Uterus (tissue), 4 donors: ENCODE measurements around the gene HECW1. TPM values are rescaled to one million over a fixed set of nuclear protein-coding genes. Genes with fewer than 3 reads are reported as not detected.

Experiments
- DNase-seq, 2 donors: peaks; one replicate each; pipeline ENCODE4 v3.0.0-alpha.2; 2019 to 2020
- H3K27ac ChIP-seq, 2 donors: fragments of 200-600 bp; sonication (generic); 1 replicate in 1 of 2; 2 replicates in 1 of 2; pipeline ENCODE4 v1.5.1; 2016 to 2018
- H3K27me3 ChIP-seq, 2 donors: fragments of 200-600 bp; sonication (generic); one replicate each; pipeline ENCODE4 v1.5.1; 2018 to 2019; ENCODE audit warnings: control low read depth in 1 of 2
- H3K36me3 ChIP-seq, 2 donors: fragments of 200-600 bp; sonication (generic); one replicate each; pipeline ENCODE4 v1.5.1; 2019; ENCODE audit warnings: control low read depth in 1 of 2
- H3K4me1 ChIP-seq, 2 donors: fragments of 200-600 bp; sonication (generic); one replicate each; pipeline ENCODE4 v1.5.1; 2018 to 2019; ENCODE audit warnings: control low read depth in 1 of 2
- H3K4me3 ChIP-seq, 2 donors: fragments of 200-600 bp; sonication (generic); 1 replicate in 1 of 2; 2 replicates in 1 of 2; pipeline ENCODE4 v1.5.1; 2018 to 2019; ENCODE audit warnings: mild to moderate bottlenecking in 1 of 2
- H3K9me3 ChIP-seq, 2 donors: fragments of 200-600 bp; sonication (generic); one replicate each; pipeline ENCODE4 v1.5.1; 2019; ENCODE audit warnings: control low read depth in 1 of 2
- POLR2A ChIP-seq, 2 donors: fragments of 450-650 bp; IDR thresholded peaks; one replicate each; pipeline ENCODE4 v1.6.1; 2016; ENCODE audit warnings: antibody characterized with exemption in 2 of 2, mild to moderate bottlenecking in 1 of 2, moderate library complexity in 1 of 2
- intact Hi-C: fragments of 100-400 bp; cut with DNase I; formaldehyde crosslinking; loops from one replicate; pipeline ENCODE4 v1.15.1; 2023; ENCODE audit warnings: low total_unique reads
- total RNA-seq, 4 donors: library from RNA; depleted of rRNA in 3 of 4; stranded (reverse); fragments of >200 nt in 3 of 4; gene quantifications; one replicate each; pipeline versions ENCODE4 v1.1.0 to v1.2.4, GENCODE V29; 2014 to 2023
- TF ChIP-seq, protein P1 (sequence below), 4 experiments: fragments of 200-600 bp in 2 of 4; fragments of 450-650 bp in 2 of 4; sonication (generic) in 2 of 4; IDR thresholded peaks; one replicate each; pipeline ENCODE4 v1.5.1; 2016 to 2019; ENCODE audit warnings: antibody characterized with exemption in 4 of 4, mild to moderate bottlenecking in 2 of 4, moderate library complexity in 1 of 4
- donor health status: DM: yes; HTN: yes; CAD: no.

The HECW1 gene
- total RNA-seq, 4 donors from 2014 or later, result 0.28 TPM; not detected in 3

DNA sequence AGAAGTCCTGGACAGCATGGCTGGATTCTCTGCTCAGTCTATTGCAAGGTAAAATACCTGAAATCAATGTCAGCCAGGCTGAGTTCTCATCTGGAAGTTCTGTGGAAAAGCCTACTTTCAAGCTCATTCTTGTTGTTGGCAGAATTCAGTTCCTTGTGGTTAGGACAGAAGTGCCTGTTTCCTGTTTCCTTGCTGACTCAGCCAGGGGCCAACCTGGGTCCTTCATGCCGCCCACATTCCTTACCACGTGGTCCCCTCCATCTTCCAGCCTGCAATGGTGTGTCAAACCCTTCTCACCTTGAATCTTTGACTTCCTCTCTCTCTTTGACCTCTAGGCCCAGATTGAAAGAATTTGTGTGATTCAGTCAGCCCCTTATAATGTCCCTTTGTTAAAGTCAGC, 273.4 kb downstream of the HECW1 start:
- H3K4me3 ChIP-seq, result no peak overlapping the region
- TF ChIP-seq, protein P1, sequence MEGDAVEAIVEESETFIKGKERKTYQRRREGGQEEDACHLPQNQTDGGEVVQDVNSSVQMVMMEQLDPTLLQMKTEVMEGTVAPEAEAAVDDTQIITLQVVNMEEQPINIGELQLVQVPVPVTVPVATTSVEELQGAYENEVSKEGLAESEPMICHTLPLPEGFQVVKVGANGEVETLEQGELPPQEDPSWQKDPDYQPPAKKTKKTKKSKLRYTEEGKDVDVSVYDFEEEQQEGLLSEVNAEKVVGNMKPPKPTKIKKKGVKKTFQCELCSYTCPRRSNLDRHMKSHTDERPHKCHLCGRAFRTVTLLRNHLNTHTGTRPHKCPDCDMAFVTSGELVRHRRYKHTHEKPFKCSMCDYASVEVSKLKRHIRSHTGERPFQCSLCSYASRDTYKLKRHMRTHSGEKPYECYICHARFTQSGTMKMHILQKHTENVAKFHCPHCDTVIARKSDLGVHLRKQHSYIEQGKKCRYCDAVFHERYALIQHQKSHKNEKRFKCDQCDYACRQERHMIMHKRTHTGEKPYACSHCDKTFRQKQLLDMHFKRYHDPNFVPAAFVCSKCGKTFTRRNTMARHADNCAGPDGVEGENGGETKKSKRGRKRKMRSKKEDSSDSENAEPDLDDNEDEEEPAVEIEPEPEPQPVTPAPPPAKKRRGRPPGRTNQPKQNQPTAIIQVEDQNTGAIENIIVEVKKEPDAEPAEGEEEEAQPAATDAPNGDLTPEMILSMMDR (IDR thresholded peaks at IDR 0.05), result no peak
- TF ChIP-seq POLR2A (IDR thresholded peaks at IDR 0.05), result no peak
- H3K27ac ChIP-seq, result no peak overlapping the region
- no peak for DNase-seq
- intact Hi-C loops, result no loop called here
- H3K4me1 ChIP-seq, result no peaks in the 10 kb centered on the region
- no peaks in the 10 kb centered on the region for H3K27me3 ChIP-seq
- no peaks in the 10 kb centered on the region for H3K36me3 ChIP-seq
- H3K9me3 ChIP-seq, result no peaks in the 10 kb centered on the region

DNA sequence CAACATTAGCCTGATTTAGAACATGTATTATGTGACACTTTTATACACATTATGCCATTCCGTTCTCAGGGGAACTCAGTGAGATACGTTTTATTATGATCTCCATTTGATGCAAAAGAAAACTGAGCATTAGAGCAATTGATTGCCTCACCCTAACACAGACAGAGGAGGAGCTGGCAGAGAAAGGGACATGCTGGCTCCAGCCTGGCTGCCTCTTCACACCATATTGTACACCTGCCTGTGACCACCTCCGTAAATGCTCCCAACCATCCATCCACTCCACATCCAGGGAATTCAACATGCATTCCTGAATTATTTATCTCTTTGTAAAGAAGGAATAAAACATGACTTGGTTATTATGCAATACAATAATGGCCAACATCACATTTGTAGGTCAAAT, 275.5 kb downstream of the HECW1 start:
- Histone ChIP-seq H3K36me3 (no peaks in the 10 kb centered on the region), H3K4me1 (no peaks in the 10 kb centered on the region), H3K4me3 (no peak overlapping the region), H3K27me3 (no peaks in the 10 kb centered on the region), H3K27ac (no peak overlapping the region), H3K9me3 (no peaks in the 10 kb centered on the region)
- TF ChIP-seq, protein P1 (IDR thresholded peaks at IDR 0.05), result no peak
- no peak for TF ChIP-seq POLR2A (IDR thresholded peaks at IDR 0.05)
- no peak for DNase-seq
- intact Hi-C loops, result no loop called here

DNA sequence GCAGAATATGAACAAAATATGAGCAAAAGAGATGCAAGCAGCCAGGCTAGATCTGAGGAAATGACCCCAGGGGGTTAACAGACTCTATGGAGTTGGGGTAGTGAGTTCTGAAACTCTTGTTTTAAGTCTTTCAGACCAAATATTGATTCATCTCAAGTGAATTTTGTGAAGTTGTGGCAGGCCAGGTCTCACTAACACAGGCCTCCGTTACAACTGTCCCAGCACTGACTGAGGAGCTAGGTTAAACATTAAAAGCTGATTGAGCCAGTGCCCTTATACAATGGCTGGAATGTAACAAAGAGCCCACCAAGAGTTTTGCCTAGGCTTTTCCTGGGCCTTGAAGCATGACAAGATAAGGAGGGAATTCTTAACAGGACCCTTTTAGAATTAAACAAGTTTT, 278.1 kb downstream of the HECW1 start:
- DNase-seq, result no peak
- H3K9me3 ChIP-seq, result no peaks in the 10 kb centered on the region
- H3K4me3 ChIP-seq, result no peak overlapping the region
- TF ChIP-seq, protein P1 (IDR thresholded peaks at IDR 0.05), result no peak
- TF ChIP-seq POLR2A (IDR thresholded peaks at IDR 0.05), result no peak
- no peaks in the 10 kb centered on the region for H3K4me1 ChIP-seq
- no peaks in the 10 kb centered on the region for H3K36me3 ChIP-seq
- intact Hi-C loops, result no loop called here
- no peaks in the 10 kb centered on the region for H3K27me3 ChIP-seq
- no peak overlapping the region for H3K27ac ChIP-seq

DNA sequence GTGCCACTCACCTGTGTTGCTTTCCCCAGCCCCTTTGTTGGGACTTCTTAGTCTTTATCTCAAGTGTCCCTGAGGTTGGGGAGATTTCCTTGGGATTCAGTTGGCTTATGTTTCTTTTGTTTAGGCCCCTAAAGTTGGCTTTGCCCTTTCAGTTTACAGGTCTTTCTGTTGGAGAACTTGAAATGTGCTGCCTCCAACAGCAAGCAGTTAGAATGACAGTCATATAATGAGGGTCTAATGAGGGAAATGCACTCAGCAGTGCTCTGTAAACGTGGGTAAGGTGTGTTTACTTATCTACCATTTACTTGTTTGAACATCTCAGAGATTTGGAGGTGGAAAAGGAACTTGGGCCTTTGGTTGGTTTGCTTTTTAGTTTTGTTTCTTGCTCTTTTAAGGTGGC, 279.1 kb downstream of the HECW1 start:
- TF ChIP-seq POLR2A (IDR thresholded peaks at IDR 0.05), result no peak
- TF ChIP-seq, protein P1 (IDR thresholded peaks at IDR 0.05), result no peak
- Histone ChIP-seq H3K9me3 (no peaks in the 10 kb centered on the region), H3K36me3 (no peaks in the 10 kb centered on the region), H3K27me3 (no peaks in the 10 kb centered on the region), H3K4me1 (no peaks in the 10 kb centered on the region), H3K27ac (no peak overlapping the region), H3K4me3 (no peak overlapping the region)
- no peak for DNase-seq
- intact Hi-C loops, result no loop called here

DNA sequence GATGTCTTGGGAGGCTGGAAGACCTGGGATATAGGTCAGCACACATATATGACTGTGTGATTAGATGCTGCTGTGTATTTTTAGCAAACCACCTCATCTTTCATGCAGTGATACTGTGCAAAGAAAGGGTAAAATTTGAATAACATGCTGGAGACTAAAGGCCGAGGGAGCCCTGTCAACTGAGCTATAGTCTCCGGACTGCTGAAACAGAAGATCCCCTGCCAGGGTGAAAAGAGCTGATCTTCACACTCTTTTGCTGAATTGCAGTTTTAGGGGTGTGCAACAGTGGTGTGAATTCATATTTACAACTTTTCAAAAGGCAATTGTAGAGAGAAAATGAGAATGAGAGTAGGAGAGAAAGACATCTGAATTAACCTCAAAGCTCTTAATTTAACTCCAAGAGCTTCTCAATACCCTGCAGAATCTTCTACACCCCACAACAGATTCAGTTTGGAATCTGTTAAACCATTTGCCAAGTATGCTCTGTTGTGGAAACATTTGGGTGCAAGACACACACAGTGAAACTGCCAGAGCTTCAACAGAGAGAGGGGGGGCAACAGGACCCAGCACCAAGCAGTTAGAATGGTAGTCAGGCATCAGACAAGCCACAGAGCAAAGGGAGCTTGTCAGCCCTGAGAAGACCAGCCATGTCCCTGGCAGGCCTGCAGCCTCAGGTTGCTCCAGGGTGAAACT, 280.3 kb downstream of the HECW1 start:
- DNase-seq, result no peak

More for the DNA sequence above, 280.3 kb downstream of the HECW1 start:
- Histone ChIP-seq H3K36me3 (no peaks in the 10 kb centered on the region), H3K27ac (no peak overlapping the region), H3K9me3 (no peaks in the 10 kb centered on the region), H3K4me1 (no peaks in the 10 kb centered on the region), H3K27me3 (no peaks in the 10 kb centered on the region), H3K4me3 (no peak overlapping the region)
- TF ChIP-seq, protein P1 (IDR thresholded peaks at IDR 0.05), result no peak
- TF ChIP-seq POLR2A (IDR thresholded peaks at IDR 0.05), result no peak
- intact Hi-C loops, result no loop called here
